COLO668 (cell line): ENCODE measurements around the gene ZNF304.

Source experiments
- DNase-seq: peaks from one replicate; lab custom pipeline; 2025; ENCODE audit not compliant: unreplicated experiment; lab: John Stamatoyannopoulos, UW

Gene ZNF304

GRCh38 chr19:57350877-57351805 is at the start of gene ZNF304:
ZNF304 (plus strand) TSS chr19:57351271; CDS start chr19:57351665, 394 bp downstream.
- peak; percentile 90 for DNase-seq

DNA sequence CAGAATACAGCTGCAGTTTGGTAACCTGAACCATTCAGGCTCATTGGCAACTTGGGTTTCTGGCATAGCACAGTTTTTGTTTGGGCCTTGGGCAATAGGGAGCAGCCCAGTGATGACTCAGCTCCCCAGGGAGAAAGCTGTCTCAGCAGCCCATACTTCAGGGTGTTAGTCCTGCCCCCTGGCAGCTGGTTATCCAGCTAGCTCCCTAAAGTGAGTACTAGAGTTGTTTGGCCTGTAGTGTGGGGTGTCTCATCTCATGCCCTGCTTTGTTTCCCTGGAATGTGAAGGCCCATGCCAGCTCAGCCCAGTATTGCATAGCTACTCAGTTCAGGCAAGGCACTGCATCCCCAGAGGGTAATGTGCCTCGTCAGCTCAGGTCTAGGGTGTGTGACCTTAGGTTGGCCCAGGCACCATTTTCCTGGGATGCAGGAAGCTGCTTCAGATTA is 49.0 kb upstream of the ZNF304 start:
- peak; percentile 27 for DNase-seq

DNA sequence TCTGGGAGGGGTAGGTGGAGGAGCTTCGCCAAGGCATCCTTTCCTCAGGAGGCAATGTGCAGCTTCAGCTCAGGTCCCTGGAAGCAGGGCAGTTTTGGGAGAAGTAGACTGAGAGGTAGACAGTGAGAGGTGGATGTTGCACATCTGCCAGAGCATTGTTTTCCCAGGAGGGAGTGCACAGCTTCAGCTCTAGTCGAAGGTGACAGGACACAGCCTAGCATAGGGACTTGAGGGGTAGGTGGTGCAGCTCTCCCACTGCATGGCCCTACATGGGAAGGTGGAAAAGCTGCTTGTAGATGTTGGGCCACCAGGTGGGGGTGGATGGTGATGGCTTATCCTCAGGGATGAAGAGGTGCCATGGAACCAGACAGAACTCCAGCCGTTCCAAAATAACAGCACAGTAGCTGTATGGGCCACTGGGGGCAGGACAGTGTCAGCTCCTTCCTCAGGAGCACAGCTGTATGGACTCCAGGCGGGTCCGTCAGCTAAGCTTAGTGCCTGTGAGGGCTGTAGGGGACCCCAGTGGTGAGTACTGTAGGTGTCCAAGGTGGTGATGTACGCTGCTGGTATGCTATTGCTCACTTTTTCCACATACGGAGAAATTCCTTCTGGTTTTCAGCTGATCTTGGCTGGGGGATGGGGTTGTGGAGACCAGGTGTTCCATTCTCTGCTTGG is 48.2 kb upstream of the ZNF304 start:
- DNase-seq, result no peak

- DNase-seq, result no peak
Measured at GRCh38 chr19:57305056-57305455, 46.0 kb upstream of the ZNF304 start.

DNA sequence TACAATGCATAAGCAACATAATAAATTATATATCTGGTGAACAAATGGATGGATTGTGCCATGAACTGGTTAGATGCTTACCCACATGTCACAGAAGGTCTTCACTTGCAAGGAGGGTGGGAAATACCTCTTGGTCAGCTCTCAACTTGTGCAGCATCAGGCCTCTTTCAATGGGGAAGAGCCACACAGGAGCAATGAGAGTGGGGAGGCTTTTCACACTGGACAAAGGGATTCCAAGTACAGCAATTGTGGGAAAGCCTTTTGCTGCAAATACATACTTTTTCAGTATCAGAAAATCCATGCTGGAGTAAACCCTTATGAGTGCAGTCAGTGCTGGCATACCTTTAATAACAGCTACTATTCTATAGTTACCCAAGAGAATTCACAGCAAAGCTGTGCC is 42.6 kb upstream of the ZNF304 start:
- no peak for DNase-seq

DNA sequence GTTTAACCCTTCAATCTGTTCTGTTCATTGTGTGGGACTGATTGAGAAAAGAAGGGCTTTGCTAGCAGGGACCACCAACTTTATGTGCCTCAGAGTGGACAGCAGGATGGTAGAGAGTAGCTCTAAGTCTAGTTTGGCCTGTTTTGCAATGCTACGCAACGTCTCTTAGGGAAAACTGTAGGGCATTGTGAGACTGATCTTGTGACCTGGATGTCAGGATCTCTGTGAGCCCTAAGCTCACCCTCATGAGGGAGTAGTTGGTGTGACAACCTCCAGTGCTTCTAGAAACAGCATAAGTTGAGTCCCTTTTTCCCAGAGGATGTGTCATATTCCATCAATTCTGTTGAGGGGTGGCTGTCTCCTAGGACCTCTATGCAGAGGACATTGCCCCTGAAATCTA is 40.3 kb upstream of the ZNF304 start:
- DNase-seq, result no peak

GRCh38 chr19:57314146-57314545 is 36.9 kb upstream of the ZNF304 start:
- peak; percentile 50 for DNase-seq

GRCh38 chr19:57317503-57317902 is 33.6 kb upstream of the ZNF304 start:
- no peak for DNase-seq

DNA sequence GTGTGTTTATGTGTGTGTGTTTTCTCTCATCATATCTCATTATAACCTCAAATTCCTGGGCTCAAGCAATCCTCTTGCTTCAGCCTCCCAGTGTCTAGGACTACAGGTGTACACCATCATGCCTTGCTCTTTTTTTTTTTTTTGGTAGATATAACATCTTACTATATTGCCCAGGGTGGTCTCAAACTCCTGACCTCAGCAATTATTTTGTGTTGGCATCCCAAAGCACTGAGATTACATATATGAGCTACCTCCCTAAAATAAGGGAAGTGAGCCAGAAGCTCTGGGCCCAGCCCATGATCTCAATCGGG is 31.2 kb upstream of the ZNF304 start:
- no peak for DNase-seq

DNA sequence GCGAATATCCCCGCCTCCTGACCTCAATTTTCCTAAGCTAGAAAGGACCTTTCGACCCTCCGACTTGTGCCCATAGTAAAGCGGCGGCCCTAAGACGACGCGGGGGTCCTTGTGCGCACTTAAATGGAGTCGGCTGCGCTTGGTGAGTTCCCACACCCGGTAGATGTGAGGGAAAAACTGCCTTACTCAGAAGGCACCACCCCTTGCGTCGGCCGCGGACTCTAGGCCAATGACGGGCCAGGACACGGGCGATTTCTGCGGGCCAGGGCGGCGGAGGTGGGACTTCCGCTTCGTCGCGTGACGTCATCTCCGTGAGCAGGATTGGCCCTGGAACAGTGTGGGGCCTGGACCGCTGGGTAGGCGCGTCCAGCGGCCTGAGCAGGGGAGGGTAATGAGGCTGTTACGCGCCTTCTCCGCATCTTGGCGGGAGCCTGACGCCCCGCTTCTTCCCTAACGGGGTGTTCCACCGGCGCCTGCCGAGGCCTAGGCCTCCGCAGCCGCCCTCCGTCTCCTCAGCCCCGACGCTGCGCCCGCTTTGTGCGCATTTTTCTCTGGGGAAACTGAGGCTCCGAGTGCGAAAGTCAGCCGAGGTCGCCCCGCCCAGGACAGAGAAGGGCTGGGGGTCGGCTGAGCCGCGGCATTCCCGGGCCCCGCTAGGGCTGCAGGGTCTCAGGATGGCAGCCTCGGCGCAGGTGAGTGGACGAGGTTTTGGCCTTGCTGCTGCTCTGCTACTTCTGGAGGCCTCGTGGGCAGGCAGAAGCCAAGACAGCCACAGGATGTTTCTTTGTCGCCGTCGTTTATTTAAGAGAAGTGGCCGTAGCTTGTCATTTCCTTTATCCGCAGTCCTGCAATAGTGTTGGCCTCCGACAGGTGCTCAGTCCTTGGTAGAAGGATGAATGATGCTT is 30.6 kb upstream of the ZNF304 start, which contains the start of gene ZNF543:
ZNF543 (plus strand) TSS at position 293 of the 905 bp plus-strand sequence; CDS start at position 675, 382 bp downstream.
- DNase-seq, result peak; percentile 96

DNA sequence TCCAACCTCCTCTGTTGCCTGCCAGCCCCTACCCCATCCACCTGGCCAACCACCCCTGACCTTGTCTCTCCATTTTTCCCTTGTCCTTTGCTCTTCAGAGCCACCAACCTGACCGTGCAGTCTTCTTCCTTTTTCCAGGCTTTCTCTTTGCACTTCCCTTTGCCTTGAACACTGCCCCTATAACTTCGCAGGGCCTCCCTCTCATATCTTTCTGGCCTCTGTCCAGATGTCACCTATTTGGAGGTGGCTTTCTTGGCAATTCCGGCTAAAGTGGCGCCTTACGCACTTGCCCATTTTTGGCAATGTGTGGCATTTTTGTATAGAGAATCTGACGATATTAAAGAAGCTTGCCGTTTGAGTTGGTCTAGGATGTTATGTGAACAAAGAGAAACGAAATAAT is 30.0 kb upstream of the ZNF304 start:
- DNase-seq, result no peak

DNA sequence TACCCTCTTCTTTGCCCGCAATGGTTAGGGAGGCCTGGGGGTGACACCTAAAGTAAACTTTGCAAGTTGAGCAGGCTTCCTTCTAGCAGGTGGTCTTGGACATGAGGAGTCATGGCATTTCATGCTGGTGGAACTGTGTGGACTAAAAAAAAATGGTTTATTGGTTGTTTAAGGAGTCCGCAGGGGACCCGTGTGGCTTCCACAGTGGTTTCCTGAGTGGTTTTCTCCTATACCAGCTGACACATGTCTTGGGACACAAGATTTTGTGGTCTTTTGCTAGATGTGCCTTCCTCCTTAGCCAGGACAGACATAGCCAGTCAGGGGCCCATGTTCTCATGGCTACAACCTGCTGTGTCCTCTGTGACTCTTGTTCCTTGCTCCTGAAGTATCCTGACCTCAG is 29.3 kb upstream of the ZNF304 start:
- no peak for DNase-seq

- DNase-seq, result no peak
Measured at GRCh38 chr19:57324992-57325391, 26.1 kb upstream of the ZNF304 start.

- no peak for DNase-seq
Measured at GRCh38 chr19:57327993-57328392, 23.1 kb upstream of the ZNF304 start.

DNA sequence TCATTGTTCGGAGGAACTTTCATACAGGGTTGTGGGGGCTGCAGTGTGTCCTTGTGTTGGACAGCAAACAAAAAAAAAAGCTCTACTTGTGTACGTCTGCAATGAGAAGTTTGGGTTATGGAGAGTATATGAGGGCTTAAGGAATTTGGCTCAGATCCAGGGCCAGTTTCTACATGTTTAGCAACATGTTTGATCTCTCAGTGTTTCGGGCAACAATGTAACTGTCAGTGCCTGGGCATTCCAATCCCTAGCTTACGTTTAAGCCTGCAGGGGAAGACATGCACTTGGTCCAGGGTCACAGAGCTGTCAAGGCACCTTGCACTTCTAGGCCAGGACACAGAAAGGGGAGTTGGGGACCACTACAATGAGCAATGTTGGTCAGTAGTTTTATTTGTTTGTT is 16.9 kb upstream of the ZNF304 start:
- DNase-seq, result no peak

DNA sequence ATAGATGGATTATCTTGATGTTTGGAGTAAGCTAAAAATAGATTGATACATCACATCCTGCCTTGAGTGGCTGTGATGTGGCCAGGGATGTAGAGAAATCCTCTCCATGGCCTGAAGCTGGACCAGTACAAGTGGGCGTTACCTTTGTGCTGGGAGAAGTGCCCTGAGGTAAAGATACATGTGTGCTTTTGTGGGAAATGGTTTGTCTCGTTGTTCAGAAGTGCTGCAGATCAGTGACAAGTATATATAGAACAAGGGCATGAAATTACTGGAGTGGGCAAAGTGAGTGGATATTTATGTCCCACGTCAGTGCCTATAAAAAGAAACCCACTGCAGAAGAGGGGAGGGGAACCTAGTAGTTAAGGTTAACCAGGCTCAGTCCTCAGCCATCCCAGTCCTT is 12.2 kb upstream of the ZNF304 start:
- DNase-seq, result no peak

DNA sequence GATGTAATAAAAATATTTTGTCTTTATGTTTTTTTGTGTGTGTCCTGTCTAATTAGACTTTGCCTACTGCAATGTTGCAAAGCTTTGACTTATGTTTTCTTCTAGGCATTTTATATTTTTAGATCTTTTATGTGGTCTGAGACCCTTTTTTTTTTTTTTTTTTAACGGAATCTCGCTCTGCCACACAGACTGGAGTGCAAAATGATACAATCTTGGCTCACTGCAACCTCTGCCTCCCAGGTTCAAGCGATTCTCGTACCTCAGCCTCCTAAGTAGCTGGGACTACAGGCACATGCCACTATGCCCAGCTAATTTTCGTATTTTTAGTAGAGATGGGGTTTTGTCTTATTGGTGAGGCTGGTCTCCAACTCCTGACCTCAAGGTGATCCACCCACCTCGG is 8.5 kb upstream of the ZNF304 start:
- no peak for DNase-seq

DNA sequence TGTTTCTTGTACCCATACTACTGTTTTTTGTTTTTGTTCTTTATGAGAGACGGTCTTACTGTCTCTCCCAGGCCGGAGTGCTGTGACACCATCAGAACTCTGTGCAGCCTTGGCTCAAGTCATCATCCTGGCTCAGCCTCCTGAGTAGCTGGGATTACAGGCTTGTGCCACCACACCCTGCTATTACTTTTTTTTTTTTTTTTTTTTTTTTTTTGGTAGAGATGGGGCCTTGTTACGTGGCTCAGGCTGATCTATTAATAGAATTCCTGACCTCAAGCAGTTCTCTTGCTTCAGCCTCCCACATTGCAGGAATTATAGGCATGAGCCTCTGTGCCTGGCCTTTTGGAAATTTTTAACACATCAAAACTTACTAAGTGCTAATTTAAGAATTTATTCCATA is 2.9 kb upstream of the ZNF304 start:
- no peak for DNase-seq

- DNase-seq, result no peak
Measured at GRCh38 chr19:57351867-57352266, 796 bp downstream of the ZNF304 start.

- no peak for DNase-seq
Measured at GRCh38 chr19:57355916-57356315, 4.8 kb downstream of the ZNF304 start.

GRCh38 chr19:57357406-57357805 is 6.3 kb downstream of the ZNF304 start:
- DNase-seq, result no peak
